GM18870 (cell line): ENCODE measurements around the gene CHST11.

ENCODE experiments used
- ATAC-seq: cut with Tn5 transposase; IDR thresholded peaks from one replicate; pipeline ENCODE4 v1.9.1; 2021; ENCODE audit warnings: moderate library complexity; ENCODE audit not compliant: unreplicated experiment

CHST11 gene

GRCh38 chr12:104747955-104748354, 291.2 kb downstream of the CHST11 start:
- no peak for ATAC-seq

- no peak for ATAC-seq
Measured at GRCh38 chr12:104748356-104748755, 291.6 kb downstream of the CHST11 start.

GRCh38 chr12:104748790-104749189, 292.0 kb downstream of the CHST11 start:
- no peak for ATAC-seq

- ATAC-seq: no peak
Measured at GRCh38 chr12:104749545-104749944, 292.8 kb downstream of the CHST11 start.

- ATAC-seq: peak; percentile 41
Measured at GRCh38 chr12:104750061-104750460, 293.3 kb downstream of the CHST11 start.

GRCh38 chr12:104751120-104751519, 294.4 kb downstream of the CHST11 start:
- ATAC-seq: peak; percentile 5

GRCh38 chr12:104751594-104751993, 294.8 kb downstream of the CHST11 start:
- ATAC-seq: peak; percentile 86

GRCh38 chr12:104752016-104752415, 295.3 kb downstream of the CHST11 start:
- no peak for ATAC-seq

GRCh38 chr12:104752881-104753280, 296.1 kb downstream of the CHST11 start:
- no peak for ATAC-seq

GRCh38 chr12:104756901-104757300, 300.2 kb downstream of the CHST11 start:
- no peak for ATAC-seq

GRCh38 chr12:104758771-104759170, 302.0 kb downstream of the CHST11 start:
- no peak for ATAC-seq

GRCh38 chr12:104761091-104761490, 304.3 kb downstream of the CHST11 start:
- ATAC-seq: no peak

GRCh38 chr12:104761611-104762010, 304.9 kb downstream of the CHST11 start:
- no peak for ATAC-seq

GRCh38 chr12:104763168-104763805, 306.5 kb downstream of the CHST11 start:
- no peak for ATAC-seq

- ATAC-seq: peak; percentile 38
Measured at GRCh38 chr12:104764225-104765091, 307.7 kb downstream of the CHST11 start.

- ATAC-seq: no peak
Measured at GRCh38 chr12:104767261-104767660, 310.5 kb downstream of the CHST11 start.

- ATAC-seq: no peak
Measured at GRCh38 chr12:104768033-104768432, 311.3 kb downstream of the CHST11 start.

- ATAC-seq: no peak
Measured at GRCh38 chr12:104769144-104769561, 312.4 kb downstream of the CHST11 start.

- no peak for ATAC-seq
Measured at GRCh38 chr12:104772336-104772735, 315.6 kb downstream of the CHST11 start.

- no peak for ATAC-seq
Measured at GRCh38 chr12:104775731-104776231, 319.0 kb downstream of the CHST11 start.

- no peak for ATAC-seq
Measured at GRCh38 chr12:104779134-104779533, 322.4 kb downstream of the CHST11 start.

- no peak for ATAC-seq
Measured at GRCh38 chr12:104782296-104782695, 325.5 kb downstream of the CHST11 start.
